Mammary epithelial cell (primary cell): ENCODE results near the gene OLFML2B.

Experiments used
- CTCF ChIP-seq, 2 donors: IDR thresholded peaks in 1 of 2; conservative IDR thresholded peaks in 1 of 2; 2 replicates each; pipeline ENCODE4 v1.5.1; 2011 to 2012; ENCODE audit warnings: inconsistent platforms in 2 of 2, low read length in 2 of 2, mild to moderate bottlenecking in 2 of 2, control low read depth in 1 of 2, low read depth in 1 of 2; ENCODE audit not compliant: insufficient read depth in 1 of 2; ENCODE audit errors: extremely low read depth in 1 of 2
- EZH2 ChIP-seq: IDR thresholded peaks from 2 replicates; pipeline ENCODE4 v1.6.1; 2012; ENCODE audit warnings: low read length, inconsistent platforms, borderline replicate concordance

DNA sequence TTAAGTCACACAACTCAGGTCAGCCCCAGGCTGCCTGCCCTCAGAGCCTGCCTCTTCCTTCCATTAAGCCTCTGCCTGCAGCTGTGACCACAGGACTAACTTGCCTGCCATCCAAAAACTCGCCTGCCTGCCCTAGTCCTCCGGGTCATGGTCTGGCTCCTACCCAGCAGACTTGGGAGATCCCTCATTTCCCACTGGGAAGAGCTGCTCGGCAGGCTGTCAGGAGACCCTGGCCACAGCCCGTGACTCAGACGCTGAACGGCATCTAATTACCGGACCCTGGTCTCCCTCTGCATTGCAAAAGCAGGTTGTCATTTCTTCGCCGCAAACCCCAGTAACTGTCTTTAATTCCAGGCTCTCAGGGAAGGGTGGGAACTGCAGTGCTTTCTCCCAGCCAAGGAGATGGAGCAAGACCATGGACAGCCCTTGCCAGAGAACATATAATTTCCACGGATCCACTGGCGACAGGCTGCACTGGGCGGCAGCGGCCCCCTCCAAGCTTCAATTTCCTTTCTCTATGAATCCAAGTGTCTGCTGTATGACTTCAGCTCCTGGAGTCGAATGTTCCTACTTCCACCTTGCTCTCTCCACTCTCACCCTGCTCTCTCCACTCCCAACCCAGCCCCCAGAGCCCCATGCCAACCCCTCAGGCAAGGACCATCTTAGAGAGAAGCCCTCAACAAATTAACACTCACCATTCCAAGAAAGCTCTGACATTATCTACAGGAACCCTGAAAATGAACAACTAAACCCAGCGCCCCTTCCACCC, 20.4 kb downstream of the OLFML2B start:
- TF ChIP-seq CTCF (conservative IDR thresholded peaks at IDR 0.05 in 1 of 2, IDR thresholded peaks at IDR 0.05 in 1 of 2; ENCODE audit: extremely low read depth in 1 of 2, insufficient read depth in 1 of 2, low read depth in 1 of 2, low read length in 2 of 2) (no peak), EZH2 (no peak)
